Esophagus squamous epithelium (tissue), 5 donors: ENCODE results near the gene PTP4A1. TPM values are rescaled to one million over a fixed set of nuclear protein-coding genes. Genes with fewer than 3 reads are reported as not detected.

Source experiments
- DNase-seq: peaks from one replicate; lab custom pipeline; 2025; lab: John Stamatoyannopoulos, UW
- H3K27ac ChIP-seq, 4 donors: fragments of 200-600 bp; sonication (generic); one replicate each; pipeline ENCODE4 v1.5.1; 2016 to 2019; ENCODE audit warnings: mild to moderate bottlenecking in 1 of 4
- H3K27me3 ChIP-seq, 4 donors: fragments of 200-600 bp; sonication (generic); 1 replicate in 3 of 4; 2 replicates in 1 of 4; pipeline versions ENCODE4 v1.5.1 to v1.6.0; 2017 to 2021; ENCODE audit warnings: antibody characterized with exemption in 1 of 4
- H3K36me3 ChIP-seq, 3 donors: fragments of 200-600 bp; sonication (generic); one replicate each; pipeline ENCODE4 v1.5.1; 2016 to 2019
- H3K4me1 ChIP-seq, 3 donors: fragments of 200-600 bp; sonication (generic); one replicate each; pipeline ENCODE4 v1.5.1; 2017 to 2019
- H3K4me3 ChIP-seq, 4 donors: fragments of 200-600 bp; sonication (generic); 1 replicate in 3 of 4; 2 replicates in 1 of 4; pipeline ENCODE4 v1.5.1; 2016 to 2019; ENCODE audit warnings: mild to moderate bottlenecking in 2 of 4, moderate library complexity in 1 of 4
- H3K9me3 ChIP-seq, 3 donors: fragments of 200-600 bp; sonication (generic); one replicate each; pipeline ENCODE4 v1.5.1; 2016 to 2019
- POLR2A ChIP-seq, 4 donors: fragments of 450-650 bp; IDR thresholded peaks; one replicate each; pipeline ENCODE4 v1.6.1; 2017; ENCODE audit warnings: antibody characterized with exemption in 4 of 4, mild to moderate bottlenecking in 4 of 4, moderate library complexity in 3 of 4
- WGBS, 2 donors: methylation state at CpG; one replicate each; pipeline ENCODE4 v1.1.5; 2018; 5-methylcytosine and 5-hydroxymethylcytosine counted together
- intact Hi-C: fragments of 100-400 bp; cut with DNase I; formaldehyde crosslinking; loops from one replicate; pipeline ENCODE4 v1.15.0; 2022
- total RNA-seq, 4 donors: library from RNA; depleted of rRNA; stranded (reverse); fragments of >200 nt; gene quantifications; one replicate each; pipeline ENCODE4 v1.1.0, GENCODE V29; 2016
- TF ChIP-seq, protein P1 (sequence below), 6 experiments: fragments of 450-650 bp in 4 of 6; fragments of 200-600 bp in 2 of 6; sonication (generic) in 2 of 6; IDR thresholded peaks; one replicate each; pipeline ENCODE4 v1.5.1; 2016 to 2019; ENCODE audit warnings: antibody characterized with exemption in 6 of 6, mild to moderate bottlenecking in 4 of 6, moderate library complexity in 4 of 6
- donor health status: DM: yes; HTN: yes; CAD: no.

PTP4A1 gene
- total RNA-seq, 4 donors from 2014 or later, result 30.9 to 73.7 (median 39.8) TPM

DNA sequence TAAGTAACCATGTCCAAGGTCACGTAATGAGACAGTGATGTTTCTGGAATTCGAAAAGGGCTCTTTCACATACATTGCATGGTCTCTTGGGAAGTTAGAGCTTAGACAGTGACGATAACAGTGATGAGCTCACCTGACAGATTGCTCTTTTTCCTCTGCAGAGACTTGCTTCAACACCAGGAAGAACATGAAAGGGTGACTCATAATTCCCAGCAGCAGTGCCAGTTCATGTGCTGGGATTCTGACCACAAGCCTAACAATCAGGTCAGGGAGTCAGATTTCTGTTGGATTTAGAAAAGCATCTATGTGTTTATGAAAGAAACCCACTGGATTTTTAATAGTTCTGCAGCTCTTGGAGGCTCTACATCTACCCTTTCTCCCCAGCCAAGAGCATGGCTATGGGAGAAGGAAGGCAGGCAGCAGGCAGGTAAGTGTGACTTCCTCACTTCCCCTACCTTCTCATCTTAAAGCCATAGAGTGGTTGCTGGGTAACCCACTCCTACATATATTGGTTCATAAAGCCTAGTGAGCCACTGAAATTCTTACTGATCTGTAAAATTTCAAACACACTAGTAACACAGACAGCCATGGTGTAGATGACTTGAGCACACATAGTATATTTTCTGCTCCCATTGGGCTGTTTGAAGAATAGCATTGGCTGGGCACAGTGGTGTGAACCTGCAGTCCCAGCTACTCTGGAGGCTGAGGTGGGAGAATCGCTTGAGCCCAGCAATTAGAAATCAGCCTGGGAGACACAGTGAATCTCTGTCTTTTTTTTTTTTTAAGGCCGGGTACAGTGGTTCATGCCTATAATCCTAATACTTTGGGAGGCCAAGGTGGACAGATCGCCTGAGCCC, 44.4 kb upstream of the PTP4A1 start:
- TF ChIP-seq, protein P1, sequence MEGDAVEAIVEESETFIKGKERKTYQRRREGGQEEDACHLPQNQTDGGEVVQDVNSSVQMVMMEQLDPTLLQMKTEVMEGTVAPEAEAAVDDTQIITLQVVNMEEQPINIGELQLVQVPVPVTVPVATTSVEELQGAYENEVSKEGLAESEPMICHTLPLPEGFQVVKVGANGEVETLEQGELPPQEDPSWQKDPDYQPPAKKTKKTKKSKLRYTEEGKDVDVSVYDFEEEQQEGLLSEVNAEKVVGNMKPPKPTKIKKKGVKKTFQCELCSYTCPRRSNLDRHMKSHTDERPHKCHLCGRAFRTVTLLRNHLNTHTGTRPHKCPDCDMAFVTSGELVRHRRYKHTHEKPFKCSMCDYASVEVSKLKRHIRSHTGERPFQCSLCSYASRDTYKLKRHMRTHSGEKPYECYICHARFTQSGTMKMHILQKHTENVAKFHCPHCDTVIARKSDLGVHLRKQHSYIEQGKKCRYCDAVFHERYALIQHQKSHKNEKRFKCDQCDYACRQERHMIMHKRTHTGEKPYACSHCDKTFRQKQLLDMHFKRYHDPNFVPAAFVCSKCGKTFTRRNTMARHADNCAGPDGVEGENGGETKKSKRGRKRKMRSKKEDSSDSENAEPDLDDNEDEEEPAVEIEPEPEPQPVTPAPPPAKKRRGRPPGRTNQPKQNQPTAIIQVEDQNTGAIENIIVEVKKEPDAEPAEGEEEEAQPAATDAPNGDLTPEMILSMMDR (IDR thresholded peaks at IDR 0.05), result no peak
- TF ChIP-seq POLR2A (IDR thresholded peaks at IDR 0.05), result no peak
- no peaks in the 10 kb centered on the region for H3K9me3 ChIP-seq
- H3K4me3 ChIP-seq, result no peak overlapping the region
- intact Hi-C loops, result no loop called here
- no peaks in the 10 kb centered on the region for H3K27me3 ChIP-seq
- H3K27ac ChIP-seq, result peak overlapping the region in 2 of 4 donors; percentile 4 to 36
- 40 to 56% methylated on average over 4 to 6 of the region's 6 CpGs for WGBS, 2 donors
- DNase-seq, result no peak
- peaks cover 4 to 15% (median 11%) of the 10 kb centered on the region in 3 donors for H3K4me1 ChIP-seq
- H3K36me3 ChIP-seq, result no peaks in the 10 kb centered on the region

GRCh38 chr6:63529498-63529897, 42.8 kb upstream of the PTP4A1 start:
- H3K27me3 ChIP-seq, result no peaks in the 10 kb centered on the region
- 31 to 32% methylated on average over 4 of the region's 4 CpGs for WGBS, 2 donors
- no peaks in the 10 kb centered on the region for H3K36me3 ChIP-seq
- TF ChIP-seq POLR2A (IDR thresholded peaks at IDR 0.05), result no peak
- TF ChIP-seq, protein P1 (IDR thresholded peaks at IDR 0.05), result no peak
- H3K9me3 ChIP-seq, result no peaks in the 10 kb centered on the region
- intact Hi-C loops, result no loop called here
- H3K4me3 ChIP-seq, result no peak overlapping the region
- H3K27ac ChIP-seq, result no peak overlapping the region
- H3K4me1 ChIP-seq, result peaks cover 4 to 15% (median 11%) of the 10 kb centered on the region in 3 donors
- DNase-seq, result no peak

- 79 to 94% methylated on average over 3 of the region's 3 CpGs for WGBS, 2 donors
- H3K9me3 ChIP-seq, result no peaks in the 10 kb centered on the region
Observed at GRCh38 chr6:63530182-63530581, 42.1 kb upstream of the PTP4A1 start.

DNA sequence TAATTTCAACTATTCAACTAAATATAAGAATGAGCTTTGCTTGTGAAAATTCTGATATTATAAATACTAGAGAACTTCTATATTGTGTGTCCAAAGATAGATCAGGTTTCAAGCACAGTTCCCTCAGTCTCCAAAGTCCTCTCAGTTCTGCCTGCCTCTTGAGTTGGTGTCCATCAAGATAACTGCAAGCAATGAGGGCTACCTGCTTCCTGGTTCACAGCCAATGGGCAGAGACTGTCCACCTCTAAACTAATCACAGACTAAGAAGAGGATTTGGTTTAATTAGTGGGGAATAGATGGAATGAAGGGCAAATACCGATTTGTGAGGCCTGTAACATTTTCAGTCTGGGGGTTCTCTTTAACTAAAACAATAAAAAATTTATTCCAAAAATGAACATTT, 41.3 kb upstream of the PTP4A1 start:
- no peak for DNase-seq
- Histone ChIP-seq H3K4me1 (peaks cover 4 to 21% (median 11%) of the 10 kb centered on the region in 3 donors), H3K4me3 (no peak overlapping the region), H3K9me3 (no peaks in the 10 kb centered on the region), H3K27me3 (no peaks in the 10 kb centered on the region), H3K36me3 (no peaks in the 10 kb centered on the region), H3K27ac (no peak overlapping the region)
- TF ChIP-seq POLR2A (IDR thresholded peaks at IDR 0.05), result no peak
- TF ChIP-seq, protein P1 (IDR thresholded peaks at IDR 0.05), result no peak
- intact Hi-C loops, result no loop called here
- WGBS, 2 donors, result 85% methylated on average over 1 of the region's 1 CpG

More at GRCh38 chr6:63530182-63530581, 42.1 kb upstream of the PTP4A1 start:
- Histone ChIP-seq H3K4me3 (no peak overlapping the region), H3K27ac (no peak overlapping the region), H3K4me1 (peaks cover 4 to 19% (median 11%) of the 10 kb centered on the region in 3 donors), H3K36me3 (no peaks in the 10 kb centered on the region), H3K27me3 (no peaks in the 10 kb centered on the region)
- intact Hi-C loops, result no loop called here
- no peak for DNase-seq
- no peak for TF ChIP-seq POLR2A (IDR thresholded peaks at IDR 0.05)
- TF ChIP-seq, protein P1 (IDR thresholded peaks at IDR 0.05), result no peak

DNA sequence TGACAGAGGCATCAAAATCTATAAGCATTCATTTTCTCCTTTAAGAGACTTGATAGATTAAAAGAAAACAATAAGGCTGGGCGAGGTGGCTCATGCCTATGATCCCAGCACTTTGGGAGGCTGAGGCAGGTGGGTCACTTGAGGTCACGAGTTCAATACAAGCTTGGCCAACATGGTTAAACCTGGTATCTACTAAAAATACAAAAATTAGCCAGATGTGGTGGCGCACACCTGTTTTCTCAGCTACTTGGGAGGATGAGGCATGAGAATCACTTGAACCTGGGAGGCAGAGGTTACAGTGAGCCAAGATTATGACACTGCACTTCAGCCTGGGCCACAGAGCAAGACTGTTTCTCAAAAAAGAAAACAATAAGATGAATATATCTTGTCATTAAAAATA, 39.3 kb upstream of the PTP4A1 start:
- no peaks in the 10 kb centered on the region for H3K36me3 ChIP-seq
- TF ChIP-seq POLR2A (IDR thresholded peaks at IDR 0.05), result no peak
- TF ChIP-seq, protein P1 (IDR thresholded peaks at IDR 0.05), result no peak
- no peak for DNase-seq
- no peak overlapping the region for H3K4me3 ChIP-seq
- H3K27me3 ChIP-seq, result no peaks in the 10 kb centered on the region
- peaks cover 1 to 21% (median 3%) of the 10 kb centered on the region in 3 donors for H3K4me1 ChIP-seq
- intact Hi-C loops, result no loop called here
- H3K9me3 ChIP-seq, result no peaks in the 10 kb centered on the region
- 65 to 90% methylated on average over 3 of the region's 3 CpGs for WGBS, 2 donors
- no peak overlapping the region for H3K27ac ChIP-seq
